ENCODE data around the gene RTN4RL2.

RTN4RL2 gene

DNA sequence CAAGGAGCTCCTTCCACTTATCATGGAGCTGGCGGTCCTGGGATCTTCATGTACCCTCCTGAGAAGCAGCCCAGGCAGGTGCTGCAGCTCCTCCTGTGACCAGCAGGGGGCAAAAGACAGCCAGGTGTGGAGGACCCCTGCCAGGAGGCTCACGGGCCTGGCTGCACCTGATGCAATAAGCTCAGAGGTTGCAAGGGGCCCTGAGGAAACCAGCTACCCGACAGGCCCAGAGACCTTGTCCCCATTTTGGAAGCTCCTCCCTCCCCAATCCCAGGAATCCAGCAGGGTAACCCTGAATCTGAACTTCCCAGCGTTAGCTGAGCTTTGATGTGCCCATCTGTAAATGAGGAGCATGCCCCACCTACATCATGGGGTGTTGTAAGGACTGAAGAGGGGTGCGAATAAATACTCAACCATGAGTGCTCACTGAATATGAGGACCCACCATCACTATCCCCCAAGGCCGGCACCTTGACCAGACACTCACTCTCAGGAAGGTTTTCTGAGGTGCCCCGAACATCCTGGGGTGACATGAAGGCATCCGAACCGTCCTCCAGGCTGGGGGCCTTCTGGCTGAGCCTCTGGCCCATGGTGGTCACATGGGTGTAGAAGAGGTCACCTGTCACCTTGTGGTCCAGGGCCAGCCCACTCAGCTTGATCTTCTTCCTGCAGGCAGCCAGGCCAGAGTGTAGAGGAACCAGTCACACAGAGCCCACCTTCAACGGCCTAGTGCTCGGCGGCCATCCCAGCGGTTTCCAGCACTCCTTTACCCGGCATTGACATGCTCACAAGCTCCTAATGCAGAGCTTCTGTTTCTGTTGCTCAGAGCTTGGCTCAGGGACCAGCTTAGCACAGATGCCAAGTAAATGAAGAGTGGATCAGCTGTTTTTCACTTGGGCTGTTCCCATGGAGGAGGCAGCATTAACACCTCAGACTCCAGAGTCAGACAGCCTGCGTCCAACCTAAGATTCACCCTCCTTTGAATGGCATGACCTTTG, 33.5 kb downstream of the RTN4RL2 start:
- DNase-seq, result peak in 6 of 10 donors; percentile 41 to 89 (median 48)
- intact Hi-C loops (cut with DNase I), result loop anchor here (2.0 kb wide), 1 partner anchor 33 kb away; no protein-coding TSS in a partner anchor

GRCh38 chr11:57496109-57496820, 35.9 kb downstream of the RTN4RL2 start:
- intact Hi-C loops (cut with DNase I), result no loop called here
- DNase-seq, result no peak

DNA sequence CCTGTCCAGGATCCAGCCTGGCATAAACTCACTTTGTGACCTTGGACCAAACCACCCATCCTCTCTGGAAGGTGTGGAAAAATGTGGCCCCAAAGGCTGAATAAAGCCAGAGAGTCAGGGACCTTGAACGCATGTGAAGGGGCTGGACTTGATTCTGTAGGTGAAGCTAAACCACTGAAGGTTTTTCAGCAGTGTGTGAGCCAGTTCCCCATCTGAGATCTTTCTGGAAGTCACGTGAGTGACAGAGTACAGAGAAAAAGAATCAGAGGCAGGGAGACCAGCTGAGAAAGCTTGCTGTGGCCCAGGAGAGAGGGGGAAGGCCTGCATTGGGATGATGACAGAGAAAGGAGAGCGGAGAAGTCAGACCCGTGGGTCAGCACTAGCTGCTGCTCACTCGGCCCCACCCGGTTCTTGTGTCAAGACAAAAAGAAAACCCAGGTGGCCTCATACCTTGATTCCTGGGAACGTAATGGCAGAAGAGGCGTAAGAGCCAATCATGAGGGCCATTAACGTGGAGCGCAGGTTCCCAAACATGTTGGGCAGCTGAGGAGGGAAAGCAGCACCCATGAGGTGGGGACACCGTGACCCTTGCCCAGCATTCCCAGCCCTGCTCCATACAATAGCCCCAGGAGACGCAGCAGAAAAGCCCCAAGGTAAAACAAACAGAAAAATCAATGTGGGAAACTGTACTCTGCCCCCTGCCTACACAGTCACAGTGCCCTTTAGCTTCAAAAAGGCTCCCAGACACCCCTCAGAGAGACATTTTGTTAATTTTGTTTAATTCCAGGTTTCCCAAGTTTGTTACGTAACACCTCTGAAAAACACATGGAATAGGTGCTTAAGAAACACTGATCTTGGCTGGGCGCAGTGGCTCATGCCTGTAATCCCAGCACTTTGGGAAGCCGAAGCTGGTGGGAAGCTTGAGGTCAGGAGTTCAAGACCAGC, 37.2 kb downstream of the RTN4RL2 start:
- DNase-seq, result no peak
- intact Hi-C loops (cut with DNase I), result no loop called here

DNA sequence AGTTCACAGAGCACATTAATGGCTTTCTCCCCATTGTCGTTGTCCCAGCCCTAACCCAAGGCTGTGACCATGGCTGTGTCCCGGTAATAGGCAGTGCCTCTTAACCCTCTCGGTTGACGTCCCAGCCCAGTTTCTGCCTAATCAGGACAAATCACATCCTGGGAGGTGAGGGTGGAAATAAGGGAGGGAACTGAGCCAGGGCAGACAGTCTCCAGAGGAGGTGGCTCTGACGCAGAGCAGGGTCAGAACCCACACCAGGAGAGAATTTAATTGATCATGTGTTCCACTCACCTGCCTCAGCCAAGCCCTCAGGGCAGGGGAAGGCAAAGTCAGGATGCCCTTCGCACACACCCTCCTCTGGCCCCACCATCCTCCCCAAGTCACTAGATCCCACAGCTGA, 38.2 kb downstream of the RTN4RL2 start:
- intact Hi-C loops (cut with DNase I), result no loop called here
- no peak for DNase-seq

- DNase-seq, result peak; percentile 85 to 99 (median 94)
- intact Hi-C loops (cut with DNase I), result no loop called here
Measured at GRCh38 chr11:57499413-57499982, 39.2 kb downstream of the RTN4RL2 start.

GRCh38 chr11:57499983-57500461, 39.7 kb downstream of the RTN4RL2 start:
- intact Hi-C loops (cut with DNase I), result no loop called here

GRCh38 chr11:57500515-57500914, 40.2 kb downstream of the RTN4RL2 start:
- intact Hi-C loops (cut with DNase I), result no loop called here
- DNase-seq, result no peak

More at GRCh38 chr11:57499983-57500461, 39.7 kb downstream of the RTN4RL2 start:
- no peak for DNase-seq

GRCh38 chr11:57500926-57501325, 40.6 kb downstream of the RTN4RL2 start:
- intact Hi-C loops (cut with DNase I), result no loop called here
- no peak for DNase-seq

- intact Hi-C loops (cut with DNase I), result no loop called here
- DNase-seq, result no peak
Measured at GRCh38 chr11:57501953-57502352, 41.6 kb downstream of the RTN4RL2 start.

- no peak for DNase-seq
- intact Hi-C loops (cut with DNase I), result no loop called here
Measured at GRCh38 chr11:57502376-57502775, 42.0 kb downstream of the RTN4RL2 start.

DNA sequence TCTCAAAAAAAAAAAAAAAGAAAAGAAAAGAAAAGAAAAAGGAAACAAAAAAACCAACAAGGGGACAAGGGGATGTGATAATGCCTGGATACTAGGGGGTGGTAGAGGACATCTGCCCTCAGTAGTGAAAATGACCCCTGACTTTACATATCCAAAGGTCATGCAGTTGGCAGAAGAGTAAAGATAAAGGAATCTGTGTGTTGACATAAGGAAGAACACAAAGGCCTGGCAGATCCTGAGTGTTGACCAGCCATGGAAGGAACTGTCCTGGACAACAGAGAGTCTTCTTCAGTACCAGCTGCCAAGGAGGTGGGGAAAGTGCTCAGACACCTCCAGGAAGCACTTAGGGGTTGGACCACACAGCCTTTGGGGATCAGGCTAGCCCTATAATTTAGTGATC, 42.5 kb downstream of the RTN4RL2 start:
- DNase-seq, result no peak
- intact Hi-C loops (cut with DNase I), result no loop called here

GRCh38 chr11:57504511-57504910, 44.2 kb downstream of the RTN4RL2 start:
- intact Hi-C loops (cut with DNase I), result no loop called here
- DNase-seq, result no peak

DNA sequence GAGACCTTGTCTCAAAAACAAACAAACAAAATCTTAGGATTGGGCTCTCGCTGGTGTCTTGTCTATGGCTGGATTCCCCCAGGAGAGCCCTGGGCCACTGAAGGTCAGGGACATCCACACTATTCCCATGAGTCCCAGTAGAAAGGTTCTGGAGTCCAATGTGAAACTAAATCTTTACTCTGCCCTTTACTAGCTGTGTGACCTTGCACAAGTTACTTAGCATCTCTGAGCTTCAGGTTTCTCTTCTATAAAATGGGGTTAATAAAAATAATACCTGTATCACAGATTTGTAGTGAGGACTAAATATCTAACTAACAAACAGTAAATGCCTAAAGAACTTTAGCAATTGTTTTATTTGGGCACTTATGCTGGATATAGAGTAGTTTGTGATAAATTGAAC, 46.2 kb downstream of the RTN4RL2 start:
- intact Hi-C loops (cut with DNase I), result no loop called here
- no peak for DNase-seq

DNA sequence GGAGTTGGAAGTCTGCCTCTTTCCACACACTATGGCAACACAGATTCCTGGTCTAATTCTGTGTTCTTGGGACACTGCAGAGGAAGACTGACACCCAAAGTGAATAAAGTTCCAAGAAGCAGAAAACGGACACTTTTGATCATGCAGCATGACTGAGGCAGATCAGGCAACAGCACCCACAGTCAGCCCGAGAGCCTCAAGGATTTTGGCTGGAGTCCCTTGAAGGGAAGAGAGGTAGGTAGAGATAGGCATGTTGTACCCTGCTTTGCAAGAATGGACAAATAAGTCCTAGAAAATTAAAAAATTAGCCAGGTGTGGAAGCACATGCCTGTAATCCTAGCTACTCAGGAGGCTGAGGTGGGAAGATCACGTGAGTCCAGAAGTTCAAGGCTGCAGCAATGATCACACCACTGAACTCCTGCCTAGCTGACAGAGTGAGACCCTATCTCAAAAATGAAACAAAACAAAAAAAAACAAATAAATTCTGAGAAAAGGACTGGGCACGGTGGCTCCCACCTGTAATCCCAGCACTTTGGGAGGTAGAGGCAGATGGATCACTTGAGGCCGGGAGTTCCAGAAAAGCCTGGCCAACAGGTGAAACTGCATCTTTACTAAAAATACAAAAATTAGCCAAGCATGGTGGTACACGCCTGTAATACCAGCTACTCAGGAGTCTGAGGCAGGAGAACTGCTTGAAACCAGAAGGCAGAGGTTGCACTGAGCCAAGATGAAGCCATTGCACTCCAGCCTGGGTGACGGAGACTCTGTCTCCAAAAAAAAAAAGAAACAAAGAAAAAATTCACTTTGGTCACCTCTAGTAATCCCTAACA, 48.2 kb downstream of the RTN4RL2 start:
- DNase-seq, result no peak
- intact Hi-C loops (cut with DNase I), result no loop called here

DNA sequence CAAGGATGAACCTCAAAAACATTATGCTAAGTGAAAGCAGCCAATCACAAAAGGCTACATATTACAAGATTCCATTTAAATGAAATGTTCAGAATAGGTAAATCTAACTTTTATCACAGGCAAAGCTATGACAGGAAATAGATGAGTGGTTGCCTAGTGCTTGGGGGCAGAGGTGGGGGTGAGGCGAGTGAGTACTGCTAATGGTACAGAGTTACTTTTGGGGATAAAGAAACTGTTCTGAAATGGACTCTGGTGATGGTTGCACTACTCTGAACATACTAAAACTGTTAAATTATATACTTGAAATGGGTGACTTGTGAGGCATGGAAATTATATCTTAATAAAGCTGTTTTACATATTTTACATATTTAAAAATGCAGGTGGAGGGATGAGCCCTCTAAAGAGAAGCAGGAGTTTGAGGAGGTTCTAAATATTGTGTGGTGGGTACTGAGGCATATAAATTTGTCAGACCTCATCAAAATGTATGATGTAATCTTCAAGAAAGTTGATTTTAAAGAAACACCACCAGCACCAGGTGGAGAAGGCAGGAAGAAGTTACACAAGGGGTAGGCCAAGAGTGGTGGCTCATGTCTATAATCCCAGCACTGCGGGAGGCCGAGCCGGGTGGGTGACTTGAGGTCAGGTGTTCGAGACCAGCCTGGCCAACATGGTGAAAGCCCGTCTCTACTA, 51.6 kb downstream of the RTN4RL2 start:
- intact Hi-C loops (cut with DNase I), result no loop called here

DNA sequence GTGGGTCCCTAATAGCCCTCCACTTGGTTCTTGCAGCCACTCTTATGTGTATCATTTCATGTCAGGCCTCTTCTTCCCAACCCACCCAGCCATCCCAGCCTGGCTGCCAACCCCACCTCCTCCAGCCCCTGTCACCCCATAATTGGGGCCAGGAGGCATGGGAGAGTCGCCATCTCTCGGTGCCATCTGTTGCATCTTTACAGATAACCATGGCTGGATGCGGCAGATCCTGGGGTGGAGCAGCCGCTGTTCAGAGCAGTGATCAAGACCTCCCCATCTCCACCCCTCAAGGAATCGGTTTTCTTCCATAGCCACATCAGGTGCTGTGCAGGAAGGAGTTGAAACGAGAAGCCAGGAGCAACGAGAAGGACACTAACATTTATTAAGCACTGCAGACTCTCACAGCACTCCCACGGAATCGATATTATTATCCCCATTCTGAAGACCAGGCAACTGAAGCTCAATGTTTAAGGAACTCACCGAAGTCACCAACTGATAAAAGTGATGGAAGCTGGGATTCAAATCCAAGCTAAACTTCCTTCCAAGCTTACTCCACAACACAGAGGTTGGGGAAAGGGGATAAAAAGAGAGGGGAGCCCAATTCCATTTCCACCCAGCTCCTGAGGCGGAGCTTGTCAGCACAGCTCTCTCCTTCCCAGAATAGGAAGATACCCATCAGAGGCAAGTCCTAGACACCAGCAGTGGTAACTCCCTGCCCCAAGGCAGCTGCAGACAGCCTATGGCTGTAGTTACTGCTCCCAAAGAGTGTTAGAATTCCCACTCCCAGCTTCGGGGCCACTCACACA, 52.5 kb downstream of the RTN4RL2 start:
- intact Hi-C loops (cut with DNase I), result no loop called here
- no peak for DNase-seq

More for the DNA sequence above, 51.6 kb downstream of the RTN4RL2 start:
- DNase-seq, result no peak

DNA sequence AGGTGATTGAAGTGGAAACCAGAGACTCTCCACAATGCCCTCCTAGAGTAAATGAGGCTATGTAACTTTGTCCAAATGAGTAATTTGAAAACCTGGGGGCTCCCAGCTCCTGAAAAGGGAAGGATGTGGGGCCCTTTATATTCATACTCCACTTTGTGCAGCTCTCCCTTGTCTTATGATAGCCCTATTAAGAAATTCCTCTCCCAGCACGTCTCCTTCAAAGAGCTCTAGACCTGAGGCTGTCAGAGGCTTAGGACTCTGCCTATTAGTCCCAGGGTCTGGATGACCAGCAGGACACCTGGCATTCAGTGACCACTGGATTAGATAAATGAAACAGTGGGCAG, 53.1 kb downstream of the RTN4RL2 start:
- no peak for DNase-seq
- intact Hi-C loops (cut with DNase I), result no loop called here

Data from posterior cingulate gyrus (tissue), 11 donors.